B cell (primary cell): ENCODE data around the gene CLSTN2.

Experiments used
- CTCF ChIP-seq: fragments of 200-600 bp; IDR thresholded peaks from one replicate; pipeline ENCODE4 v1.8.0; 2022; ENCODE audit warnings: antibody characterized with exemption, mild to moderate bottlenecking
- EZH2 ChIP-seq: IDR thresholded peaks from 2 replicates; pipeline ENCODE4 v1.6.1; 2012; ENCODE audit warnings: borderline replicate concordance, low read depth, mild to moderate bottlenecking, moderate library complexity, low read length; ENCODE audit not compliant: insufficient read depth, poor library complexity, severe bottlenecking

- TF ChIP-seq EZH2 = no peak
- no peak for TF ChIP-seq CTCF
These were observed 35.5 kb downstream of the CLSTN2 start for GRCh38 chr3:139970526-139970925.
